Measurements from ENCODE around the gene NKAIN2.

GRCh38 chr6:124792386-124792785 is 988.7 kb downstream of the NKAIN2 start:
- TF ChIP-seq POLR2A (IDR thresholded peaks at IDR 0.05) (no peak), CTCF (IDR thresholded peaks at IDR 0.05 in 4 of 5, conservative IDR thresholded peaks at IDR 0.05 in 1 of 5) (no peak)
